OCI-LY7 (cell line): ENCODE measurements around the gene GPC3. TPM values are rescaled to one million over a fixed set of nuclear protein-coding genes. Genes with fewer than 3 reads are reported as not detected.

Source experiments
- BruUV-seq: library from RNA; stranded (reverse); fragments of 400-500 nt; replicated peaks from 2 replicates; lab custom pipeline; 2021; lab: Mats Ljungman, UMichigan
- CTCF ChIA-PET: fragments of 300-600 bp; sonication (Branson Sonifier 250); formaldehyde crosslinking; loops from one replicate; lab custom pipeline; 2022; ENCODE audit warnings: antibody characterized with exemption; ENCODE audit not compliant: unreplicated experiment; lab: Charles Lee
- POLR2A ChIA-PET: fragments of 300-600 bp; sonication (Branson Sonifier 250); formaldehyde crosslinking; loops from one replicate; lab custom pipeline; 2022; ENCODE audit warnings: antibody characterized with exemption; lab: Charles Lee
- DNase-seq: peaks from one replicate; pipeline ENCODE4 v3.0.0-alpha.2; 2015; ENCODE audit warnings: low spot score
- H2AFZ ChIP-seq: fragments of 200-600 bp; sonication (generic), shearing (Covaris generic); 2 replicates; pipeline ENCODE4 v1.6.1; 2014; ENCODE audit warnings: mild to moderate bottlenecking, antibody characterized with exemption, low read length, moderate library complexity
- H3K27ac ChIP-seq: fragments of 200-600 bp; sonication (generic); 2 replicates; pipeline ENCODE4 v1.5.1; 2014; ENCODE audit warnings: mixed run types, low read depth, mild to moderate bottlenecking, moderate library complexity, low read length, inconsistent platforms; ENCODE audit not compliant: poor library complexity, severe bottlenecking
- H3K36me3 ChIP-seq: fragments of 200-600 bp; sonication (generic); 2 replicates; pipeline ENCODE4 v1.6.1; 2014; ENCODE audit warnings: mild to moderate bottlenecking, antibody characterized with exemption, low read length, moderate library complexity, mixed read lengths; ENCODE audit not compliant: insufficient read depth
- H3K4me1 ChIP-seq: fragments of 200-600 bp; sonication (generic); 2 replicates; pipeline ENCODE4 v1.5.1; 2014; ENCODE audit warnings: mild to moderate bottlenecking, low read length; ENCODE audit not compliant: insufficient read depth, poor library complexity, severe bottlenecking
- H3K4me2 ChIP-seq: fragments of 200-600 bp; sonication (generic); 2 replicates; pipeline ENCODE4 v1.6.1; 2014; ENCODE audit warnings: mild to moderate bottlenecking, low read length
- H3K4me3 ChIP-seq: fragments of 200-600 bp; sonication (generic); 2 replicates; pipeline ENCODE4 v1.5.1; 2014; ENCODE audit warnings: mild to moderate bottlenecking, low read depth, low read length; ENCODE audit not compliant: poor library complexity, severe bottlenecking
- H3K79me2 ChIP-seq: fragments of 200-600 bp; sonication (generic); 2 replicates; pipeline ENCODE4 v1.6.1; 2016; ENCODE audit warnings: low read depth, mild to moderate bottlenecking, low read length, moderate library complexity, mixed read lengths; ENCODE audit not compliant: insufficient read depth
- H3K9me2 ChIP-seq: fragments of 200-600 bp; sonication (generic); 2 replicates; pipeline ENCODE4 v1.6.1; 2016; ENCODE audit warnings: mild to moderate bottlenecking, low read length, mixed read lengths; ENCODE audit not compliant: insufficient read depth
- H3K9me3 ChIP-seq: fragments of 200-600 bp; sonication (generic); 2 replicates; pipeline ENCODE4 v1.6.1; 2014; ENCODE audit warnings: mild to moderate bottlenecking, mixed run types, low read length, mixed read lengths
- H4K20me1 ChIP-seq: fragments of 200-600 bp; sonication (generic); 2 replicates; pipeline ENCODE4 v1.6.1; 2014; ENCODE audit warnings: mild to moderate bottlenecking, antibody characterized with exemption, low read length, moderate library complexity, mixed read lengths; ENCODE audit not compliant: insufficient read depth
- CTCF ChIP-seq: fragments of 200-600 bp; sonication (generic); conservative IDR thresholded peaks from 2 replicates; pipeline ENCODE4 v1.5.1; 2014; ENCODE audit warnings: mild to moderate bottlenecking, antibody characterized with exemption, low read length, moderate library complexity, mixed read lengths
- EZH2phosphoT487 ChIP-seq: fragments of 200-600 bp; sonication (generic); IDR thresholded peaks from 2 replicates; pipeline ENCODE4 v1.6.1; 2018; ENCODE audit warnings: low read depth, borderline replicate concordance, mild to moderate bottlenecking, mixed run types, antibody characterized with exemption, low read length, moderate library complexity, mixed read lengths
- intact Hi-C: fragments of 100-400 bp; cut with micrococcal nuclease; formaldehyde crosslinking; loops from one replicate; pipeline ENCODE4 v1.10.0; 2022; ENCODE audit not compliant: unreplicated experiment
- total RNA-seq, 2 experiments: library from RNA; depleted of rRNA in 1 of 2; stranded (reverse); fragments of >200 nt in 1 of 2; shearing (Covaris generic) in 1 of 2; gene quantifications; 2 replicates each; pipeline ENCODE4 v1.2.3, GENCODE V29; 2014 to 2022

The GPC3 gene
- total RNA-seq, 2 experiments from 2014 or later: not detected

- Histone ChIP-seq H3K4me3 (no peak overlapping the region), H3K4me1 (no peaks in the 10 kb centered on the region), H3K9me3 (no peaks in the 10 kb centered on the region), H2AFZ (no peak overlapping the region), H3K79me2 (no peaks in the 10 kb centered on the region), H3K9me2 (no peaks in the 10 kb centered on the region), H3K27ac (no peak overlapping the region), H3K36me3 (no peaks in the 10 kb centered on the region), H4K20me1 (no peaks in the 10 kb centered on the region), H3K4me2 (no peak overlapping the region)
- no TSS peak for BruUV-seq
- ChIA-PET CTCF (no interaction called here), POLR2A (no interaction called here)
- intact Hi-C loops: no loop called here
- no peak for DNase-seq
- TF ChIP-seq CTCF (no peak), EZH2phosphoT487 (no peak)
These were observed 308.9 kb downstream of the GPC3 start for GRCh38 chrX:133676344-133677122.

GRCh38 chrX:133674726-133675470 lies 310.5 kb downstream of the GPC3 start:
- ChIA-PET CTCF (no interaction called here), POLR2A (no interaction called here)
- TF ChIP-seq EZH2phosphoT487: no peak
- no peak for TF ChIP-seq CTCF
- DNase-seq: no peak
- H3K4me2 ChIP-seq: no peak overlapping the region
- H3K4me3 ChIP-seq: no peak overlapping the region
- no TSS peak for BruUV-seq
- H3K79me2 ChIP-seq: no peaks in the 10 kb centered on the region
- H4K20me1 ChIP-seq: no peaks in the 10 kb centered on the region
- no peak overlapping the region for H2AFZ ChIP-seq
- H3K36me3 ChIP-seq: no peaks in the 10 kb centered on the region
- intact Hi-C loops: loop anchor here (2.0 kb wide), 1 partner anchor 340 kb away; no protein-coding TSS in a partner anchor
- H3K9me3 ChIP-seq: no peaks in the 10 kb centered on the region
- no peaks in the 10 kb centered on the region for H3K9me2 ChIP-seq
- H3K4me1 ChIP-seq: no peaks in the 10 kb centered on the region
- no peak overlapping the region for H3K27ac ChIP-seq
